Lung (tissue), 13 donors: ENCODE data around the gene ATP1B1. TPM values are rescaled to one million over a fixed set of nuclear protein-coding genes. Genes with fewer than 3 reads are reported as not detected.

Experiments used
- ATAC-seq: fragments of 200-7000 bp; cut with Tn5 transposase; one replicate; pipeline ENCODE4 v1.9.1; 2020; ENCODE audit warnings: moderate number of reproducible peaks; ENCODE audit not compliant: insufficient read depth, low FRiP score
- DNase-seq, 3 donors: peaks; one replicate each; pipeline ENCODE4 v3.0.0-alpha.2; 2013 to 2017
- H3K27ac ChIP-seq, 2 donors: one replicate each; pipeline ENCODE4 v1.5.1; 2013; ENCODE audit warnings: mild to moderate bottlenecking in 2 of 2, moderate library complexity in 2 of 2, control low read depth in 1 of 2, inconsistent platforms in 1 of 2, low read depth in 1 of 2, low read length in 1 of 2
- H3K27me3 ChIP-seq, 3 donors: one replicate each; pipeline ENCODE4 v1.5.1; 2013; ENCODE audit warnings: low read length in 2 of 3; ENCODE audit not compliant: control insufficient read depth in 3 of 3, insufficient read depth in 3 of 3
- H3K36me3 ChIP-seq, 4 donors: one replicate each; pipeline ENCODE4 v1.5.1; 2013; ENCODE audit warnings: low read length in 4 of 4, mild to moderate bottlenecking in 1 of 4, moderate library complexity in 1 of 4; ENCODE audit not compliant: control insufficient read depth in 4 of 4, insufficient read depth in 4 of 4
- H3K4me1 ChIP-seq, 5 donors: one replicate each; pipeline ENCODE4 v1.5.1; 2013; ENCODE audit warnings: low read length in 5 of 5, mild to moderate bottlenecking in 2 of 5, moderate library complexity in 1 of 5; ENCODE audit not compliant: control insufficient read depth in 5 of 5, insufficient read depth in 5 of 5
- H3K4me3 ChIP-seq: one replicate; pipeline ENCODE4 v1.5.1; 2013; ENCODE audit warnings: mild to moderate bottlenecking, control low read depth, moderate library complexity
- H3K9ac ChIP-seq, 2 donors: one replicate each; pipeline ENCODE4 v1.5.1; 2013; ENCODE audit warnings: low read length in 2 of 2, control low read depth in 1 of 2; ENCODE audit not compliant: insufficient read depth in 1 of 2
- H3K9me3 ChIP-seq, 4 donors: one replicate each; pipeline ENCODE4 v1.5.1; 2013; ENCODE audit warnings: low read length in 3 of 4, mild to moderate bottlenecking in 1 of 4, moderate library complexity in 1 of 4; ENCODE audit not compliant: control insufficient read depth in 4 of 4, insufficient read depth in 3 of 4
- WGBS, 2 donors: extraction: QIAGEN DNeasy Blood & Tissue Kit; methylation state at CpG; one replicate each; pipeline ENCODE4 v1.1.7; 2013; 5-methylcytosine and 5-hydroxymethylcytosine counted together
- polyA plus RNA-seq, 2 donors: library from polyadenylated mRNA; stranded (reverse); fragments of 200-250 nt; gene quantifications; one replicate each; pipeline ENCODE4 v1.2.1, GENCODE V29; 2013
- small RNA-seq: library from RNA; depleted of rRNA; stranded (forward); fragments of <200 nt; gene quantifications from one replicate; pipeline ENCODE3, GENCODE V24; 2014; ENCODE audit warnings: low replicate concordance
- total RNA-seq, 2 donors: library from RNA; depleted of rRNA in 1 of 2; stranded (reverse); fragments of >200 nt in 1 of 2; gene quantifications; one replicate each; pipeline ENCODE4 v1.2.1, GENCODE V29; 2014 to 2021
- TF ChIP-seq, protein P1 (sequence below): IDR thresholded peaks from 2 replicates; pipeline ENCODE4 v1.5.1; 2012; ENCODE audit warnings: mild to moderate bottlenecking; ENCODE audit errors: control extremely low read depth, extremely low read depth
- donor health status: control.
- donor health status: control.
- donor health status: Bipolar disorder and iron deficiency.
- donor health status: healthy.
- donor health status: DM: yes; HTN: yes; CAD: no.

Gene ATP1B1
- total and polyA plus RNA-seq, 4 donors: 105 to 226 (median 167) TPM

DNA sequence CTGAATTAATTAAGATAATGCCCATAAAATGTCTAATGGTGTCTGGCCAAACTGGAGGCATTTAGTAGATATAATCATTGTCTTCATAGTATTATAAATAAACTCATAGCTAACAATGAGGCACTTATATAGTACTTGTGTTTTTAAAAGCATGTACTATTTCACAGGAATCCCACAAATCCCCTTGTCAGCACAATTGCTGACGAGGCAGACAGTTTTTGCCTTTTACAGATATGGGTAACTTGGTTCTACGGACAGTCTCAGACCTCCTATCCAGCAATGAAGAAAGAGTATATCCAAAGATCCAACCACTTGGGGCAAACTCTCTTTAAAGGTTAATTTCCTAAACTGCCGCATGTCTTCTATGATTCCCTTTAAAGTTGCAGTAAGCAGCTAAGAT is 73.7 kb downstream of the ATP1B1 start:
- Histone ChIP-seq H3K27ac (no peak overlapping the region), H3K9ac (no peak overlapping the region), H3K4me3 (no peak overlapping the region), H3K36me3 (no peaks in the 10 kb centered on the region), H3K27me3 (no peaks in the 10 kb centered on the region), H3K4me1 (no peaks in the 10 kb centered on the region), H3K9me3 (no peaks in the 10 kb centered on the region)
- DNase-seq (no peak), ATAC-seq (no peak)
- TF ChIP-seq, protein P1, sequence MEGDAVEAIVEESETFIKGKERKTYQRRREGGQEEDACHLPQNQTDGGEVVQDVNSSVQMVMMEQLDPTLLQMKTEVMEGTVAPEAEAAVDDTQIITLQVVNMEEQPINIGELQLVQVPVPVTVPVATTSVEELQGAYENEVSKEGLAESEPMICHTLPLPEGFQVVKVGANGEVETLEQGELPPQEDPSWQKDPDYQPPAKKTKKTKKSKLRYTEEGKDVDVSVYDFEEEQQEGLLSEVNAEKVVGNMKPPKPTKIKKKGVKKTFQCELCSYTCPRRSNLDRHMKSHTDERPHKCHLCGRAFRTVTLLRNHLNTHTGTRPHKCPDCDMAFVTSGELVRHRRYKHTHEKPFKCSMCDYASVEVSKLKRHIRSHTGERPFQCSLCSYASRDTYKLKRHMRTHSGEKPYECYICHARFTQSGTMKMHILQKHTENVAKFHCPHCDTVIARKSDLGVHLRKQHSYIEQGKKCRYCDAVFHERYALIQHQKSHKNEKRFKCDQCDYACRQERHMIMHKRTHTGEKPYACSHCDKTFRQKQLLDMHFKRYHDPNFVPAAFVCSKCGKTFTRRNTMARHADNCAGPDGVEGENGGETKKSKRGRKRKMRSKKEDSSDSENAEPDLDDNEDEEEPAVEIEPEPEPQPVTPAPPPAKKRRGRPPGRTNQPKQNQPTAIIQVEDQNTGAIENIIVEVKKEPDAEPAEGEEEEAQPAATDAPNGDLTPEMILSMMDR: no peak
- WGBS, 2 donors: 92 to 95% methylated on average over 3 of the region's 3 CpGs

Small RNAs within 50 kb of the gene (small RNA-seq; reads per million reads assigned to genes)
- gene RNA5SP66: not detected
